GM12865 (cell line): ENCODE data around the gene IL17REL.

Experiments
- DNase-seq: peaks from one replicate; pipeline ENCODE4 v3.0.0; 2010; ENCODE audit warnings: low read depth
- H3K4me3 ChIP-seq: 2 replicates; pipeline ENCODE4 v1.5.1; 2011; ENCODE audit warnings: mild to moderate bottlenecking, low read depth, low read length, control low read depth
- TF ChIP-seq, protein P1 (sequence below): IDR thresholded peaks from 2 replicates; pipeline ENCODE4 v1.5.1; 2011; ENCODE audit warnings: low read length, control low read depth, low read depth, inconsistent platforms; ENCODE audit not compliant: insufficient read depth; ENCODE audit errors: missing control alignments

The IL17REL gene

DNA sequence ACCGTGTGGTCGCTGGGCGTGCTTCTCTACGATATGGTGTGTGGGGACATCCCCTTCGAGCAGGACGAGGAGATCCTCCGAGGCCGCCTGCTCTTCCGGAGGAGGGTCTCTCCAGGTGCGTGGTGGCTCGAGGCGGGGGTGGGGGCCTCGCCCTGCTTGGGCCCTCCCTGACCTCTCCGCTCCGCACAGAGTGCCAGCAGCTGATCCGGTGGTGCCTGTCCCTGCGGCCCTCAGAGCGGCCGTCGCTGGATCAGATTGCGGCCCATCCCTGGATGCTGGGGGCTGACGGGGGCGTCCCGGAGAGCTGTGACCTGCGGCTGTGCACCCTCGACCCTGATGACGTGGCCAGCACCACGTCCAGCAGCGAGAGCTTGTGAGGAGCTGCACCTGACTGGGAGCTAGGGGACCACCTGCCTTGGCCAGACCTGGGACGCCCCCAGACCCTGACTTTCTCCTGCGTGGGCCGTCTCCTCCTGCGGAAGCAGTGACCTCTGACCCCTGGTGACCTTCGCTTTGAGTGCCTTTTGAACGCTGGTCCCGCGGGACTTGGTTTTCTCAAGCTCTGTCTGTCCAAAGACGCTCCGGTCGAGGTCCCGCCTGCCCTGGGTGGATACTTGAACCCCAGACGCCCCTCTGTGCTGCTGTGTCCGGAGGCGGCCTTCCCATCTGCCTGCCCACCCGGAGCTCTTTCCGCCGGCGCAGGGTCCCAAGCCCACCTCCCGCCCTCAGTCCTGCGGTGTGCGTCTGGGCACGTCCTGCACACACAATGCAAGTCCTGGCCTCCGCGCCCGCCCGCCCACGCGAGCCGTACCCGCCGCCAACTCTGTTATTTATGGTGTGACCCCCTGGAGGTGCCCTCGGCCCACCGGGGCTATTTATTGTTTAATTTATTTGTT, 49.6 kb downstream of the IL17REL start:
- TF ChIP-seq, protein P1, sequence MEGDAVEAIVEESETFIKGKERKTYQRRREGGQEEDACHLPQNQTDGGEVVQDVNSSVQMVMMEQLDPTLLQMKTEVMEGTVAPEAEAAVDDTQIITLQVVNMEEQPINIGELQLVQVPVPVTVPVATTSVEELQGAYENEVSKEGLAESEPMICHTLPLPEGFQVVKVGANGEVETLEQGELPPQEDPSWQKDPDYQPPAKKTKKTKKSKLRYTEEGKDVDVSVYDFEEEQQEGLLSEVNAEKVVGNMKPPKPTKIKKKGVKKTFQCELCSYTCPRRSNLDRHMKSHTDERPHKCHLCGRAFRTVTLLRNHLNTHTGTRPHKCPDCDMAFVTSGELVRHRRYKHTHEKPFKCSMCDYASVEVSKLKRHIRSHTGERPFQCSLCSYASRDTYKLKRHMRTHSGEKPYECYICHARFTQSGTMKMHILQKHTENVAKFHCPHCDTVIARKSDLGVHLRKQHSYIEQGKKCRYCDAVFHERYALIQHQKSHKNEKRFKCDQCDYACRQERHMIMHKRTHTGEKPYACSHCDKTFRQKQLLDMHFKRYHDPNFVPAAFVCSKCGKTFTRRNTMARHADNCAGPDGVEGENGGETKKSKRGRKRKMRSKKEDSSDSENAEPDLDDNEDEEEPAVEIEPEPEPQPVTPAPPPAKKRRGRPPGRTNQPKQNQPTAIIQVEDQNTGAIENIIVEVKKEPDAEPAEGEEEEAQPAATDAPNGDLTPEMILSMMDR = no peak
- DNase-seq = no peak
- H3K4me3 ChIP-seq = peak overlapping the region; percentile 92

DNA sequence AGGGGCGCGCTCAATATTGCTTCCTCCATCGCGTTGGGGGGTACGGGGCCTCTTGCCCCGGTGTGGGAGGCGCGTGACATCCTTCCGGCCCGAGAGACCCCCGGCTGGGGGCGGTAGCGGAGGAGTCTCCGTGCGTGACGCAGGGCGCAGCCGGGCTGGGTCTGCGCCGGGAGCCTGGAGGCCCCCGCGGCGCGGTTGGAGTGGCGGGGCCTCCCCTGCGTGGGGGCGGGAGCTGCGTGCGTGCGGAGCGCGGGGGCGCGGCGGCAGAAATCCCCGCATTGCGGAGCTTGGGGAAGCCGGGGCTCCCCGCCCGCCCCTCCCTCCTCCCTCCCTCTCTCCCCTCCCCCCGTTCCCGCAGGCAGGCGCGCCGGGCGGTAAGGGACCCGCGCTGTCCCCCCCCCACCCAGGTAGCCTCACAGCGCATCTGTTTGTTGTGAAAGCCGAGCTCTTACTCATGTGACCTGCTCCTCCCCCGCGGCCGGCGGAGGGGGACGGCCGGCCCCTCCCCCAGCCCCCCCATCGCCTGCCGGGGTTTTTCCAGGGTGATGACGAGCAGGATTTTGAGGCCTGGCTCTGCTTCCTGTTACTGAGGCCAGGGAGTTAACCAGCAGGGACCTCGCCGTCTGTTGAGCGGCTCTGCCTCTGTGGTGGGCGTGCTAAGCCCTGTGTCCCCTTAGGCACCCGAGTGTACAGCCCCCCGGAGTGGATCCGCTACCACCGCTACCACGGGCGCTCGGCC, 50.4 kb downstream of the IL17REL start:
- H3K4me3 ChIP-seq = peak overlapping the region; percentile 92
- TF ChIP-seq, protein P1 = no peak
- peak; percentile 90 for DNase-seq

DNA sequence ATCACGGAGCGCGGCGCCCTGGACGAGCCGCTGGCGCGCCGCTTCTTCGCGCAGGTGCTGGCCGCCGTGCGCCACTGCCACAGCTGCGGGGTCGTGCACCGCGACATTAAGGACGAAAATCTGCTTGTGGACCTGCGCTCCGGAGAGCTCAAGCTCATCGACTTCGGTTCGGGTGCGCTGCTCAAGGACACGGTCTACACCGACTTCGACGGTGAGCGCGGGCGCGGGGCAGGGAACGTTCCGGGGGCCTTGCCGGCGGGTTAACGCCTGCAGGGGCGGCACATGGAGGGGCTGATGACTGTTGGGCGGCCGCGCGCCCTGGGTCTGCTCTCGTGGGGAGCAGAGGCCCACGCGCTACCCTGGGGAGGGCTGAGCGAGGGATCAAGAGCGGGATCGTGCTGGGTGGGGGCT, 51.0 kb downstream of the IL17REL start:
- TF ChIP-seq, protein P1 = no peak
- peak overlapping the region; percentile 92 for H3K4me3 ChIP-seq
- DNase-seq = no peak

DNA sequence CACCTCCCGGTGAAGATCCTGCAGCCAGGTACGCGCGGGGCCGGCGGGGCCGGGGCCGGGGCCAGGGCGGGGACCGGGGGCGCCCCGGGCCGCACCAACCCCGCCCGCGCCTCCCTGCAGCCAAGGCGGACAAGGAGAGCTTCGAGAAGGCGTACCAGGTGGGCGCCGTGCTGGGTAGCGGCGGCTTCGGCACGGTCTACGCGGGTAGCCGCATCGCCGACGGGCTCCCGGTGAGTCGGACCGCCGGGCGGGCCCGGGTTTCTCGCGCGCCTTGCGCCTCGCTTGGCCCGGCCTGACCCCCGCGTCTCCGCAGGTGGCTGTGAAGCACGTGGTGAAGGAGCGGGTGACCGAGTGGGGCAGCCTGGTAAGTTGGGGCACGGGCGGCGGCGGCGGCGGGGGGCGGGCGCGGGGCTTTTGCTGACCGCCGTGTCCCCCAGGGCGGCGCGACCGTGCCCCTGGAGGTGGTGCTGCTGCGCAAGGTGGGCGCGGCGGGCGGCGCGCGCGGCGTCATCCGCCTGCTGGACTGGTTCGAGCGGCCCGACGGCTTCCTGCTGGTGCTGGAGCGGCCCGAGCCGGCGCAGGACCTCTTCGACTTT, 51.5 kb downstream of the IL17REL start:
- H3K4me3 ChIP-seq = peak overlapping the region; percentile 92
- TF ChIP-seq, protein P1 = no peak
- DNase-seq = peak; percentile 75

DNA sequence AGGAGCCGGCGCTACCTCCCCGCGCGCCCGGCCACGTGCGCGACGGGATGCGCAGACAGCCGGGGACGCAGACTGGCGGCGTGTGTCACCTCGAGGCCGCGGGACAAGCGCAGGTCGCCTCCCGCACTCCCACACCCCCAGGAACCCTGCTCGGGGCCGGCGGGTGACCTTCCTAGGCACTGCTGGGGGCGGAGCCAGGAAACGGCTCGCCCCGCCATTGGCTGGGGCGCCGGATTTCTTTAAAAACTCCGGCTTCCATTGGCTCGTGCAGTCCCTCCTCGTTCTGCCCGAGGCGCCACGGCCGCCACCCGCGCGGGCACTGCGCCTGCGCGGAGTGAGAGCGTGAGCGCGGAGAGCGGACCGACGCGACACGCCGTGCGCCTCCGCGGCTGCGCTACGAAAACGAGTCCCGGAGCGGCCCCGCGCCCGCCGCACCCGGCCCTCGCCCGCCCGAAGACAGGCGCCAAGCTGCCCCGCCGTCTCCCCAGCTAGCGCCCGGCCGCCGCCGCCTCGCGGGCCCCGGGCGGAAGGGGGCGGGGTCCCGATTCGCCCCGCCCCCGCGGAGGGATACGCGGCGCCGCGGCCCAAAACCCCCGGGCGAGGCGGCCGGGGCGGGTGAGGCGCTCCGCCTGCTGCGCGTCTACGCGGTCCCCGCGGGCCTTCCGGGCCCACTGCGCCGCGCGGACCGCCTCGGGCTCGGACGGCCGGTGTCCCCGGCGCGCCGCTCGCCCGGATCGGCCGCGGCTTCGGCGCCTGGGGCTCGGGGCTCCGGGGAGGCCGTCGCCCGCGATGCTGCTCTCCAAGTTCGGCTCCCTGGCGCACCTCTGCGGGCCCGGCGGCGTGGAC, 52.2 kb downstream of the IL17REL start, which contains the start of gene PIM3:
Gene PIM3, plus strand, starts transcription at position 614 of the 846 bp plus-strand sequence. Its CDS starts 176 bp downstream, at position 790.
- peak within 1 kb of the TSS; percentile 92 for H3K4me3 ChIP-seq
- TF ChIP-seq, protein P1 = no peak
- peak; percentile 98 for DNase-seq

DNA sequence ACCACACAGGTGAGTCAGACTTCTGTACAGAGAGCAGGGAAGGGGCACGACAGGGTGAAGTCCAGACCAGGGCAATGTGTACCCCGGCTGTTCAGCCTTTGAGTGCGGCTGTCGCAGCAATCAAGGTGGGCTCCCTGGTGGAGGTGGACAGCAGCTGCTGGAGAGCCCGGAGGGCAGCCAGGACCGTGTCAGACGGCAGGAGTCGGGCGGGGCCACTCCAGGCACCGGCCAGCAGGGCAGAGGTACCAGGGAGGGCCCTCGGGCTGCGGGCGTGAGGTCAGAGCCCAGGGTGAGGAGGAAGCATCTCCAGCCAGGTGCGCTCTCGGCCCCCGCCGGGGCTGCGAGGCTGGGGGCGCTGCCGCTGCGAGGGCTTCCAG, 52.8 kb downstream of the IL17REL start:
- TF ChIP-seq, protein P1 = no peak
- peak; percentile 42 for DNase-seq
- H3K4me3 ChIP-seq = peak overlapping the region; percentile 75
